Fibroblast of skin of scalp (primary cell): ENCODE measurements around the gene HOXA4.

Source experiments
- DNase-seq: peaks from one replicate; pipeline ENCODE4 v3.0.0-alpha.2; 2013

HOXA4 gene

GRCh38 chr7:27092819-27093110 is 37.8 kb downstream of the HOXA4 start:
- DNase-seq, result no peak

GRCh38 chr7:27091941-27092818 is 38.4 kb downstream of the HOXA4 start:
- DNase-seq, result no peak

GRCh38 chr7:27091105-27091504 is 39.5 kb downstream of the HOXA4 start:
- no peak for DNase-seq

- no peak for DNase-seq
Observed at GRCh38 chr7:27088002-27088922, 42.3 kb downstream of the HOXA4 start.

GRCh38 chr7:27083646-27084045 is 46.9 kb downstream of the HOXA4 start:
- DNase-seq, result no peak

GRCh38 chr7:27082171-27082570 is 48.4 kb downstream of the HOXA4 start:
- no peak for DNase-seq

GRCh38 chr7:27080844-27081436 is 49.6 kb downstream of the HOXA4 start:
- no peak for DNase-seq

- no peak for DNase-seq
Observed at GRCh38 chr7:27079234-27079975, 51.2 kb downstream of the HOXA4 start.

GRCh38 chr7:27078616-27079233 is 51.8 kb downstream of the HOXA4 start:
- no peak for DNase-seq
